Stimulated activated CD8-positive, alpha-beta memory T cell treated with anti-CD3 and anti-CD28 coated beads, Interleukin-2, amount 100 ng/mL, for 48 hours (primary cell): ENCODE results near the gene TRPC5OS.

Experiments
- DNase-seq, 2 donors: peaks; one replicate each; pipeline ENCODE4 v3.0.0-alpha.2; 2020; ENCODE audit warnings: low read depth in 2 of 2

Gene TRPC5OS

DNA sequence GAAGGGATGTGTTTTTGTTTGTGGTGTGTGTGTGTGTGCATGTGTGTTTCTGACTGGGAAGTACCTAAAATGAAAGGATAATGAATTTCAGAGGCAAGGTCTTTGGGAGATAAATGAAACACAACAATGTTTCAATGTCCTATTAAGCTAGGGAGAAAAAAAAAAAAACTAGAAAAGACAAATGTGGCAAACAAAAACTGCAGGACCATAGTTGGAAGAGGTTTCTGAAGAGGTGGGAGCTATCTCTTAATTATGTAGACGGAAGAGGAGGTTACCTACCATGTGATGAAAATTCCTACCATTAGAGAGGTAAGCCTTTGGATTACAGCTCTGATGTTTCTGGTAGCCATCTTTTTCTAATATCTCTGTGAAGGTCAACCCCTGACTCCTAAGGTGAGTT is at the start of gene TRPC5OS:
Gene TRPC5OS, plus strand, starts transcription at position 301 of the 400 bp plus-strand sequence. CDS start 25,669 bp downstream, outside the sequence.
- no peak for DNase-seq

DNA sequence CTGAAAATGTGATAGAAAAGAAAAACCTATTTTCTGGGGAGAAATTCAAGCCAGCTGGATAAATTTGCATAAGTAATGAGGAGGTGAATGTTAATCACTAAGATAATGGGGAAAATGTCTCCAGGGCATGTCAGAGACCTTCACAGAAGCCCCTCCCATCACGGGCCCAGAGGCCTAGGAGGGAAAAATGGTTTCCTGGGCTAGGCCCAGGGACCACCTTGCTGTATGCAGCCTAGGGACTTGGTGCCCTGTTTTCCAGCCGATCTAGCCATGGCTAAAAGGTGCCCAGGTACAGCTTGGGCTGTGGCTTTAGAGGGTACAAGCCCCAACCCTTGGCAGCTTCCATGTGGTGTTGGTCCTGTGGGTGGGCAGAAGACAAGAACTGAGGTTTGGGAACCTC is 46.6 kb upstream of the TRPC5OS start:
- no peak for DNase-seq

DNA sequence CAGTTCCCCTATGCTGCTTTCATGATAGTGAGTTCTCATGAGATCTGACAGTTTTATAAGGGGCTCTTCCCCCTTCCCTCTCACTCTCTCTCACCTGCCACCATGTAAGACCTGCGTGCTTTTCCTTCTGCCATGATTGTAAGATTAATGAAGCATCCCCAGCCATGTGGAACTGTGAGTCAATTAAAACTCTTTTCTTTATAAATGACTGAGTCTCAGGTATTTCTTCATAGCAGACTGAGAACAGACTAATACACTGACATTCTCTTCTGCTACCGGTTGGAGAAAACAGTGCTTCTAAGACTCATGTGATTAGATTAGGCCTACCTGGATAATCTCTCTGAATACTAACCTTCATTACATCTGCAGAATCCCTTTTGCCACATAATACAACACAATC is 45.4 kb upstream of the TRPC5OS start:
- no peak for DNase-seq

DNA sequence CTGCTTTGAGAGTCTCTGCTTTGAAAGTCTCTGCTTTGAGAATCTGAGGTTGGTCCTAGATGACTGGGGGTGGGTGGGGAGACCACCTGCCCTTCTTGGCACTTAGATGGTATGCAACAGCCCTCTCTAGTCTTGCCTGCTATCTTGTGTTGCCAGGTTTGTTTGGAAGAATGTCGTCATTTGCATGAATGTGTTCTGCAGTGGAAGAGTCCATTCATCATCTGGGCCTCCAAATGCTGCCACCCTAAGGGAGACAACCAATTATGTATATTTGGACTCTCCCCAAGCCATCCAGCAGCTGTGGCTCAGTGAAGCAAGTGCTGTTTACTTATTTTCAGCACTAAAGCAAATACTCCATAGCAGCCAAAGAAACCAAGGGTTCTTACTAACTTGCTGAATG is 44.6 kb upstream of the TRPC5OS start:
- no peak for DNase-seq

DNA sequence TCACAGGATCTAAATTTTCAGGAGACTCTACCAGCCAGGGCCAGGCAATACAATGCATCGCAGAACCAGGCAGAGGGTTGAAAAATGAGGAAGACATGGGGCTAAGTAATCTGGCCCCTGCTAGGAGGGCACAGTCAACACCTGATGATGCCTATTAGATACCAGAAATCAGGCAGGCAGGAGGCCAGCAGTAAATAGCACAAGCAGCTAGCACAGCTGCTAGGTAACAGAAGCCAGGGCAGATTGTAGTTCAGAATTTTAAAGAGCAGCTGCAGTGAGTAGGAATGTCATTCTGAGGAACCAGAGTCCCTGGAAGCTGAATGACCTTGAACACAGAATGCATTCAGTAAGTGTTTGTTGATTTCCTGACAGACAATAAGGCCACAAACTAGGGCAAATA is 38.8 kb upstream of the TRPC5OS start:
- no peak for DNase-seq

DNA sequence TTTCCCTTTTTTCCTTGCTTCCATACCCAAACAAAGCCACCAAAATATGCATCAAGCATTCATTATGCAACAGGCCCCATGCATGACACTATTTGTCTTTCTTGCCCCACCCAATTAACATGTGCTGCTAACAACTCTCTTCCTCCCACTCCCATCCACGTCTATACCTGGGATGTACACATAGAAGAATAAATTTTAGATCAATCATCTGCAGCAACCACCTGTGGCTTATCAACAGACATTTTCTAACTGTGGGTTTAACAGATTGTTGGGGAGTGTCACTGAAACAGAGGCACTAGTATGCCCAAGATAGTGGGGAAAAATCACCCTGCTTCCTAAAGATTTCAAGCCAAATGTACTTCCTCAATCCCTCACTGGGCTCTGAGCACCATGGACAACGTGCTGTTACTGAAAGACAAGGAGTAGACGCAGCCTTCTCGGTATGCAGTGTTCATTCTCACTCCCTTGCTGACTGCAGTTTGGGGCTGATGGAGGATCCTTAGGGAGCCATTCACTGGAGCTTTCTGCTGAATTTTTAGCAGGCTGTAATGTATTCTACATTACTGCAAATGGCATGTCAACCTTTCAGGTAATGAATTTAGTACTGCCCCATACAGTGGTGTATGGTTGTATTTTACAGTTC is 28.4 kb upstream of the TRPC5OS start:
- DNase-seq: no peak

DNA sequence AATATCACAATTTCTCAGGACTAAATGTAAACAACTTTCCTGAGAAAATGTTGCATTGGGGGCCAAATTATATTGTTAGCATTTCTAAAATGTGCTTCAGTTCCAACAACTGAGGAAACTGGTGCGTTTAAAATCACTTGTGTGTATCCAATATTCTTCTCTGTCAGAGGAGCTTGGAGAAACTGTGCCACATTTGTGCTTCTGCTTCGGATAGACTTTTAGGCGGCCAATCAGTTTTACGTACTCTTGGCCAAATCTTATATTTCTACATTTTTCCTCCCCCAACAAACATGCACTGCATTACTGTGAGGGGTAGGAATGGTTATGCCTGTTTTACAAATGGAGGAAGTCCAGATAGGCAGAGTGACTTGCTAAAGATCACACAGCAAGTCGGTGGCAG is 27.4 kb upstream of the TRPC5OS start:
- no peak for DNase-seq

DNA sequence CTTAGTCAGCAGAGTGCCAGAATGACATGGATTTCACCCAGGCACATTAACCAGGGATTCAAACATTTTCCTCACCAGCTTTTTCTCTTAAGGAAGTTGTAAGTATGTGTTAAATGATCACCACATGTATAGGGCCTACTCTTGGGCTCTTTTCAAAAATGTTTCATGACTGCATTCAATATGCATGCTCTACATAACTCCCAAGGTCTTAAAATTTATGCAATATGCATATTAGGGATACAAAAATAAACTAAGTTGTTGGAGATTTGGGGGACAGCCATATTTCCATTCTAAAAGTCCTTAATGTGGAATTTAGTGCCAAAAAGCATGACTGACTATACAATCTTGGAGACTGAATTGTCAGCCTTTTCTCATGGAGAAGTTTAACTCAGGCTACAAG is 25.0 kb upstream of the TRPC5OS start:
- DNase-seq: no peak

DNA sequence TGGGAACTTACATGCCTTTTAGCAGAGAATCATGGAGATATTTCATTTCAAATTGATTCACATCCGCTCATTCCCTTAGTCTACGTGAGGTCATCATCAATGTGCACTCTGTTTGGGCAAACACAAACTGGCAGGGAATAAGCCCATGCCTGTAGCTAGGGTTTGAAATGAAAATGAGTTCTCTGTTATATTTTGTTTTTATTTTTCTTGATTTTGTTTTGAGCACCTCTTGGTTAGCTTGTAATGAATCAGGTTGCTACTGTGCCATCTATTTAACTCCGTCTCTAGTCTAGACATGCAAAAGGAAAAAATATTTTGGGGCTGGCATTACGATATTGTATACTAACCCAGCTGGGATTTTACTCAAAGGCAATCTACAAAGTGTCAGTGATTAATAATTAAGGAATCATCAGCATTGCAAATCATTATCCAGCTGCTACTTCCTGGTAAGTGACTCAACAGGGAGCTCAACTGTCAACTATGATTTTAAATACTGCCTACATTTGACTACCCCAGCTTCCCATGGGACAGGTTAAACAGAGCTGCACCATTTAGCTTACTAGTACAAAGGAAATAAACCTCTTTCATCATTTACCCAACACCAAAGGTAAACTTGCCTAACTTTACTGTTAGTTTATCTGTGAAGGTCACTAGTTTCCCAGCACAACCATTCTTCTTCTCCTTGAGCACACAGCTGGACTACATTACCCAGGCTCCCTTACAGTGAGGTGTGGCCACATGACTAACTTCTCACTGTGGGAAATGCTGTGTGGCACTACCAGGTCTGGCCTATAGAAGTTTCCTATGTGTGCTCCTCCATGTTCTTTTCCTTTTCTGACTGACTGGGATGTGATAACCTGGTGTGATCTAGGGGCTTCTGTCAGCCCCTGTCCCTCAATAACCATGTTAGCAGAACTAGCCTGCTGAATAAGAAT is 21.2 kb upstream of the TRPC5OS start:
- DNase-seq: no peak

DNA sequence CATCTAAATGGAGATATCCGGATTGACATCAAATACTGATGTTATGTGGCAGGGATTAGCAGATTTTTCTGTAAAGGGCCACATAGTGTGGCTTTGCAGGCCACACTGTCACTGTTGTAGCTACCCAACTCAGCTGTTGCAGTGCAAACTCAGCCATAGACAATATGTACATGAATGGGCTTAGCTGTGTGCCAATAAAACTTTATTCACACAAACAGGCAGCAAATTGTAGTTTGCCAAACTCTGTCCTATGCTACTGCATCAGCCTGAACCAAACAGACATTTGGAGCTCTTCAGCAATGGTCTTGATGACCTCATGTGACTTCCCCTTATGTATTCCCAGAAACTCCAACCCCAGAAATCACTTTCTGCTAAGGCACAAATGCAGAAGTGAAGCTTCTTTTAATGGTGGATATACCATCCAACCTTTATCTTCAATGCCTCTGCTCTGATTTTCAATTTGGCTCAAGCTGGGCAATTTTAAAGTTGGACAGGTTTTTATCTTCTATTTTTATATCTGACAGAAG is 18.4 kb upstream of the TRPC5OS start:
- no peak for DNase-seq

DNA sequence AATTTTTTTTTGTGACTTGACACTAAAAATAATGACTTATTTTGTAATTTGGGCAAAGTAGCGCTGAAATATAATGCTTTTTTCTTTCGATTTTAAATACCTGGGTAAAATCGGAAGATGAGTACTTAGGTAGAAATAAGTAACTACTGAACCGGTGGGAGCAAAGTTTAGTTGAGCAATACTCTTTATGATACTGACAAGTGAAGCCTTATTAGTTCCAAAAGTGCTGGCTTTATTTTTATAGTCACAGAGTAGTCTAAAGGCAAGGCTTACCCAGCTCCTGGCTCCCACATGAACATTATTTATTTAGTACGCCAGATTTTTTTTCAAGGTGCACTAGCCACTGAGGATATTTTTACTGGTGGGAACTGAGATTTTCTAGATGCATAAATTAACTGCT is 14.4 kb upstream of the TRPC5OS start:
- DNase-seq: no peak

DNA sequence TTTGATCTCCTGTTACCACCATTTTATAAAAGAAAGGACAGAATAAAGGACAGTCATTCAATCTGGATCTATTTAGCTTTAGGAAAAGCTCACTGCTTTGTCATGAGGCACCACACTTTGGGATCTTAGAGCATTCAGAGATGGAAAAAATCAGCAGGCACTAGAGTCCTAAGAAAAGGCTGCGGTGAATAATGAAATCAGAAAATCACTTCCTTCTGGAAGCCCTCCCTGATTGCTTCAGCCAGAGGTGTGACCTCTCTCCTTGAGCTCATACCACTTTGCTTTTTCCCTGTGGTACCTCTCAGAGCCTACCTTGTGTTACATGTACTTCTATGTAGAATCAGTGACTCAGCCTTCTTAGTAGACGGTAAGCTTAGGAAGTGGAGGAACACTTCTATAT is 8.7 kb upstream of the TRPC5OS start:
- no peak for DNase-seq

DNA sequence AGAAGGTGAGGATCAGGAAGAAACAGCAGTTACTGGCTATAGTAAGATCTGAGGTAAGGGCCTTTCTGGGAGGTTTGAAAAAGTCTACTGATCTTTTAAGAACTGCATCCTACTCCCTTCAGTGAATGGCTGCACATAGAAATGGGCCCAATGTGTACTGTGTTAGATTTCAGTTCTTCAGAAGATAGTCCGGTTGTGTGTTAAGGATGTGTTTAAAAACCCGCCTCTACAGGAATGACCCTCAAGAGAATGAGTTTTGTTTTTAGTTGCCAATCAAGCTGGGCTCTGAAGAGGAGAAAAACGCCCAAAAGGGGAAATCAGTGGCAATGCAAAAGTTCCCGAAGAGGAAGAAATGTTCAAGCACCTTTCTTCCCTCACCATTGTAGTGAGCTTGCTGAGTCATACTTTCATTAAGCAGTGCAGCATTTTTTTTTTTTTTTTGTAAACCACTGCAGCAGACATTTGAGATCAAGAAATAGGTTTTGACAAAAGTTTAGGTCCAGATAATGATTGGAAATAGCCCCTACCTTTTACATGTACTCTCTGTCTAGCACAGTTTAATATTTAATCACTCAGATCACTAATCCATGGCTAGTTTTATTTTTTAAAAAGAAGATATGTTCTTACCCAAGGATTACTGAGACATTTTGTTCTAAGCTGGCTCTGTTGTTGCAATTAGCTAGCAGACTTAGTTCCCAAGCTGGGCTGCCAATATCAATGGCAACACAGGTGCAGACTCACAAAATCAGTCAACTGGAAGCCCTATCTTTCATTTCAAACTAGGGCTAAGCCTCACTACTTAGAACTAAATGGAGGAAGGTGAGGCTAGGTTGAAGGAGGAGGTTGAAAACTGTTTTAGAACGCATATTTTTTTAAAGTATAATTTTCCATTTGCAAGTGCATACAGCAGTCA is 7.0 kb upstream of the TRPC5OS start:
- no peak for DNase-seq

DNA sequence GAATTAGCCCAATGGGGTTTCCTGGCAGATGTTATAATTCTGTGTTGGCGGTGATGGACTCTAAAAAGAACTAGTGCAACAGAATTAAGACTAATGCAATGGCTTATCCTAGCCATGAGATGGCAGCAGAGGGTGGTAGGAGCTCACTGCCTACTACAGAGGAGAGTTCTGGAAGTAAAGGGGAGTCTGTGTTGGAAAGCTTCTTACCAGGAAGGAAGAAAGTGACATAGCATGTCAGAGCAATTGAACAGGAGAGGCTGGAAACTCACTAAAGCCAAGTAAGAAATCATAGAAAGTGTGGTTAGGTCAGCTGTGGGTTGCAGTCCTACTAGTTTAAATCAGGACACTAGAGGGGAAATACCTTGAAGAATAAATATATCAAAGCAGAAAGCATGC is 6.3 kb upstream of the TRPC5OS start:
- no peak for DNase-seq

DNA sequence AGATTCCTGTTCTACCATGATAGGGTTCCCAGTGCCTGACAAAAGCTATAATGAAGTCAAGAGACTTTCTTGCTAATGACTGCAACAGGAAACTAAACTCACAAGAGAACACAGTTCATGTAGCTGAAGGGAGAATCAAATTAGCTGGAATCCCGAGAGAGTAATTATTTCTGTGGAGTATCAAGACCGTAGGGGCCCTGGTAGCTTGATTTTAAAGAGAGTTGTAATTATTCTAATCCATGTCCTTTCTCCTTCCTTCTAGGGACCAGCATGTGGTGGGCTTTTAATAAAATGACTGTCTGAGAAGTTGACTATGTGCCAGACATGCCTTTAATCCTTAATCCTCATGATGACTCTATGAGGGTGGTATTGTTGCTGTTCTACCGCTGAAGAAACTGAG is 1.7 kb upstream of the TRPC5OS start:
- no peak for DNase-seq

DNA sequence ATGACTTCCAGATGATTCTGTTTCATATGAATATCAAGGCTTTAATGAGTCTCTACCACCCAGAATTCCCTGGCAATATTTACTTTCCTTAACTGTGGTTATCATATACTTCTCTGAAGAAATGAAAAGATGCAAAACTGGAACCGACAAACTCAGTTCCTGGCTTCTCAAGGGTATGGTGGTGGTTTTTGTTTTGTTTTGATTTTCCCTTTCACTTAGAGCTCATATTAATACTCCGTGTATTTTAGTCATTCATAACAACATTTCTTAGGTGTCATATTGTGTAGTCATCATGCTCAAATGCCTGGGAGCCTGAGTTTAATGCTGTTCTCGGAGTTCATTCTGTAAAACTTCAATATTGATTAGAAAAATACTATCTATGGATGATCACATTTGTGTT is 665 bp downstream of the TRPC5OS start:
- DNase-seq: no peak

DNA sequence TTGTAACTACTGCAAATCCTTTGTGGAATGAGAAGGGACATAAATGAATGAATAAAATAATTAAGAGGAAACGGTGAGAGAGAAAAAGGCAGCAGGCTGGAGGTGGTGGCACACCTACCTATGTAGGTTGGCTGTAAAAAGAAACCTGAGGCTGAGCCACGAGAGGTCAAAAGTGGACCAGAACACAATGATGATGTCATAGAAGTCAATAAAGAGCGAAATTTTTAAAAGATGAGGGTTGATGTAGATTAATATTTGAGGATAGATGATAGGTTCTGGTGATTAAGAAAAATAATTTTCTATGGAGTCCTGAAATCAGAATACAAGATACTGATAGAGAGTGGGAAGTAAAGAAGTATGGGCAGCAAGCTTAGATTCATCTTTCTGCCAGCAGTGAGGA is 1.7 kb downstream of the TRPC5OS start:
- DNase-seq: no peak

DNA sequence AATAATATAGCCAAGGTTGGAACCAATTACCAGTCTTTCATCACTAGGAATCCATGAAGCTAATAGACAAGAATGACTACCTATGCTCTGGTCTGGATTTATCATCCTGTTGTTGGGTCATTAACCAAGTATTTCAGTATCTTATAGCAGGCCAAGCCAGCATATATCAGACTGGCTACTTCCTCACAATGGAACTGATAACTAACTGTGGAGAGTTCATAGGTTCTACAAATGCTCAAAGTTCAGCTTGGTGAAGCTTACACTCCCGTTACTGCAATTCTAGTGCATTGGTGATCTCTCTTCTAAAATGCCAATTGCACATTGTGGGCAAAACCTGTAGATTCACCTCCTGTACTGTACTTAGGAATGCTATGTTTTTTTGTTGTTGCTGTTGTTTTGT is 4.8 kb downstream of the TRPC5OS start:
- no peak for DNase-seq

DNA sequence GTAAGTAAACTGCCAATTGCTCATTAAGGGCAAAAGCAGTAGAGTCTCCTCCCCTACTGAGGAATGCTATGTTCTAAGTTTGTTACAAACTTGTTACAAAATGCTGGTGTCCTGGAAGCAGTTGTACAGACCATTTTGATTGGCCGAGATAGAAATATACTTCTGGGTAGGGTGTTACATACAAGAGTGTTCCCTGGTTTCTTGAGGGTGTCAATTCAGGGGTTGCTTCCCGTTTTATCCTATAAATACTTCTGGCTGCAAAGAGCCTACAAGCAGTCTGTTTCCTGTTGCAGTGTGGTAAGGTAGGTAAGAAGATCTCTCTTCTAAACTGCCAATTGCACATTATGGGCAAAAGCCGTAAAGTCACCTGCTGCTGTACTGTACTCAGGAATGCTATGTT is 5.7 kb downstream of the TRPC5OS start:
- no peak for DNase-seq

DNA sequence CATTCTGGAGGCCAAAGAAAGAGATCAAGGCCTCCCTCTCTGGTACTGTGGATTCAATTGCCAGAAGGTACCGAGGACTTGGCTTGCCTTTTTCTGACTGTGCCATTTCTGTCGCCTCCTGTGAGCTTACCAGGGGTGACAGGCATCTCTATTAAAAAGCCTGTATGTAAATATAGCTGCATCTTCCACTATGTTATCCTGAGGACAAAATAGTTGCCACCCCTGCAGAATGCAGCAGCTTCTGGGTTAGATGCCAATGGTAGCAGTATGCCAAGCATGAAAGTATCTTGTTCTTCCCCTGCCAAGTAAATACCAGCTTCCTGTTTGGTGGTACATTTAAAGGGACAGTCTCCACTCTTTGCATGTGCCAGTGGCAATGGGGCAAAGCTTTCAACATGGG is 10.7 kb downstream of the TRPC5OS start:
- no peak for DNase-seq

DNA sequence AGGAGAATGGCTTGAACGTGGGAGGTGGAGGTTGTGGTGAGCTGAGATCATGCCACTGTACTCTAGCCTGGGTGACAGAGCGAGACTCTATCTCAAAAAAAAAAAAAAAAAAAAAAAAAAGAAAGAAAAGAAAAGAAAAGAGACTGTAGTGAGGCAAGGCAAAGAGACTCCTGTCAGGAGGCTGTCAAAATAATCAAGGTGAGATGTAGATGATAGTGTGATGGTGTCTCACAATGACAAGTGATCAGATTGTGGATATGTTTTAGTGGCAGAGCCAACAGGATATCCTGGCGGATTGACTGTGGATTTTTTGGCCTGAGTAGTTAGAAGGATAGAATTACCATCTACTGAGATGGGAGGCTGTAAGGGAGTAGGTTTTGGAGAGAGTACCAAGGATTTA is 12.6 kb downstream of the TRPC5OS start:
- no peak for DNase-seq

DNA sequence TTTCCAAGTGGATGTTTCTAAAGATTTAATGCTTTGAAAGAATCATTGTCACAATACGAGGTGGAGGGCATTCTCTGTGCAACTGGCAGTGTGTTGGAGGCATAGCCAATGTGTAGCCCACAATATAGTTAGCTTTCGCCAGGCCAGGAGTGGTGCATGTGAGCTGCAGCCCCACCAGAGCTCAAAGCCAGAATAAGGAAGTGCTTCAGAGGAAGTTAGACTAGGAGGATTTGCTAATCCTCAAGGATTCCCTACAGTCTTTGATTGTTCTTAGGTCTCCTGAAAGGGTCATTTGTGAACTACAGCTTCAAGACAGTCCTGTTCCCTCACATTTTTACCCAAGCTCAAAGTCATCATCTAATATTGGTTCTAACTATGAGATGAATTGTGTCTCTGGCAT is 16.4 kb downstream of the TRPC5OS start:
- no peak for DNase-seq
